NT2/D1 (cell line): ENCODE measurements around the gene S1PR2.

Experiments
- DNase-seq: peaks from one replicate; pipeline ENCODE4 v3.0.0-alpha.2; 2011; ENCODE audit warnings: low read depth, low spot score
- H3K27me3 ChIP-seq: 2 replicates; pipeline ENCODE4 v1.6.0; 2011; ENCODE audit warnings: mild to moderate bottlenecking; ENCODE audit not compliant: insufficient read length, insufficient read depth
- H3K36me3 ChIP-seq: 2 replicates; pipeline ENCODE4 v1.6.1; 2011; ENCODE audit warnings: mild to moderate bottlenecking, low read length, mixed read lengths; ENCODE audit not compliant: insufficient read depth, insufficient read length
- H3K4me1 ChIP-seq: 2 replicates; pipeline ENCODE4 v1.5.1; 2011; ENCODE audit not compliant: insufficient read depth, insufficient read length
- H3K4me3 ChIP-seq: 2 replicates; pipeline ENCODE4 v1.5.1; 2011; ENCODE audit warnings: low read depth; ENCODE audit not compliant: insufficient read length
- H3K9ac ChIP-seq: 2 replicates; pipeline ENCODE4 v1.6.0; 2011; ENCODE audit warnings: low read depth; ENCODE audit not compliant: insufficient read length
- H3K9me3 ChIP-seq: 2 replicates; pipeline ENCODE4 v1.5.1; 2011; ENCODE audit warnings: mild to moderate bottlenecking, low read length; ENCODE audit not compliant: insufficient read depth
- SUZ12 ChIP-seq: IDR thresholded peaks from 2 replicates; pipeline ENCODE4 v1.6.1; 2011; ENCODE audit not compliant: insufficient read length, insufficient read depth; ENCODE audit errors: extremely low read depth
- YY1 ChIP-seq: IDR thresholded peaks from 2 replicates; pipeline ENCODE4 v1.6.1; 2011; ENCODE audit not compliant: insufficient read length, insufficient read depth
- ZNF274 ChIP-seq: IDR thresholded peaks from 2 replicates; pipeline ENCODE4 v1.6.1; 2011; ENCODE audit warnings: mild to moderate bottlenecking, low read depth, low read length

The S1PR2 gene

GRCh38 chr19:10230861-10231611 is at the start of gene S1PR2:
Gene S1PR2 (minus strand): TSS chr19:10231331. CDS start chr19:10224905, 6,426 bp downstream.
- Histone ChIP-seq H3K27me3 (no peaks in the 10 kb centered on the region), H3K9me3 (peaks cover 5% of the 10 kb centered on the region; the same call in 1 of the 2 replicates), H3K9ac (peak within 1 kb of the TSS; percentile 92), H3K36me3 (no peaks in the 10 kb centered on the region), H3K4me3 (peak within 1 kb of the TSS; percentile 76), H3K4me1 (peaks cover 7% of the 10 kb centered on the region)
- no peak for DNase-seq
- TF ChIP-seq ZNF274 (no peak), SUZ12 (no peak), YY1 (no peak)

DNA sequence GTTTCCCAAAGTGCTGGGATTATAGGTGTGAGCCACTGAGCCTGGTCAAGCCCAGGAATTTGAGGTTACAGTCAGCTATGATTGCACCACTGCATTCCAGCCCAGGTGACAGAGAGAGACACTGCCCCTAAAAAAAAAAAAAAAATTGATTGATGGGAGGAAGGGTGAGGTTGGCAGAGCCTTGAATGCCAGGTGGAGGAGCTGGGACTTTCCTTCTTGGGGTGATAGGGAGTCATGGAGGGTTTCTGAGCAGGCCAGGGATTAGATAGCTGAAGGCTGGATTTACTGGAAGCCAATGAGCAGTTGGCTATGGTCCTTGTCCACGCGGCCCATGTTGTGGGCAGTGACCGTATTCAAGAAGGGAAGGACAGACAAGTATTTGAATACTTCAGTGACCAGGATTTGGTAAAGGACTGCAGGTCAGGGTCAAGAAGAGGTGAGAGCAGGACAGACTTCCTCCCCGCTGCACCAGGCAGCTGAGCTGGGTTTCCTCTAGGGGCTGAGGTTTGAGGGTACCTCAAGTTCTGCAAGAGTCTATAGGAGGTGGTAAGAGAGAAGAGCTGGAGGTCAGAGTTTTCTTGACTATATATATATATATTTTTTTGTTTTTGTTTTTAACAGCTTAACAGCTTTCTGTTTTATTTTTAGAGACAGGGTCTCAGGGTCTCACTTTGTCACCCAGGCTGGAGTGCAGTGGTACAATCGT is 48.8 kb upstream of the S1PR2 start:
- Histone ChIP-seq H3K9ac (no peak overlapping the region), H3K4me3 (no peak overlapping the region), H3K9me3 (no peaks in the 10 kb centered on the region), H3K4me1 (peaks cover 7% of the 10 kb centered on the region), H3K27me3 (no peaks in the 10 kb centered on the region), H3K36me3 (peaks cover 18% of the 10 kb centered on the region)
- no peak for DNase-seq
- TF ChIP-seq SUZ12 (no peak), ZNF274 (no peak), YY1 (no peak)

DNA sequence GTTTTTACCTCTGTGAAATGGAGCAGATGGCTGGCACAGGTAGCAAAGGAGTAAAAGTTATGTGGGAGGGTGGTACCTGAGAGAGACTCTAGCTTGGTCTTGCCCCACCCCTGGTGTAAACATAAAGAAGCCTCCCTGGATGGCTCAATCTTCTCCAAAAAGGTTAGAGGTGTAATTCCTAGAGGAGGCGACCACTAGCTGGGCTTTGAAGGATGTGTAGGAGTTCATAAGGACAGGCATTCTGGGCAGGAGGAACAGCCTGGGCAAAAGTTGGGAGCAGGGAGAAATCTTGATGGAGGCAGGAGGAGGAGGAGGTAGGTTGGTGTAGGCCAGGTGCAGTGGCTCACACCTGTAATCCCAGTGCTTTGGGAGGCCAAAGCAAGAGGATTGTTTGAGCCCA is 47.8 kb upstream of the S1PR2 start:
- H3K4me1 ChIP-seq, result peaks cover 7% of the 10 kb centered on the region
- H3K9ac ChIP-seq, result no peak overlapping the region
- H3K4me3 ChIP-seq, result no peak overlapping the region
- no peak for TF ChIP-seq SUZ12
- TF ChIP-seq YY1, result no peak
- no peak for DNase-seq
- H3K27me3 ChIP-seq, result no peaks in the 10 kb centered on the region
- peaks cover 13% of the 10 kb centered on the region for H3K36me3 ChIP-seq
- H3K9me3 ChIP-seq, result no peaks in the 10 kb centered on the region

DNA sequence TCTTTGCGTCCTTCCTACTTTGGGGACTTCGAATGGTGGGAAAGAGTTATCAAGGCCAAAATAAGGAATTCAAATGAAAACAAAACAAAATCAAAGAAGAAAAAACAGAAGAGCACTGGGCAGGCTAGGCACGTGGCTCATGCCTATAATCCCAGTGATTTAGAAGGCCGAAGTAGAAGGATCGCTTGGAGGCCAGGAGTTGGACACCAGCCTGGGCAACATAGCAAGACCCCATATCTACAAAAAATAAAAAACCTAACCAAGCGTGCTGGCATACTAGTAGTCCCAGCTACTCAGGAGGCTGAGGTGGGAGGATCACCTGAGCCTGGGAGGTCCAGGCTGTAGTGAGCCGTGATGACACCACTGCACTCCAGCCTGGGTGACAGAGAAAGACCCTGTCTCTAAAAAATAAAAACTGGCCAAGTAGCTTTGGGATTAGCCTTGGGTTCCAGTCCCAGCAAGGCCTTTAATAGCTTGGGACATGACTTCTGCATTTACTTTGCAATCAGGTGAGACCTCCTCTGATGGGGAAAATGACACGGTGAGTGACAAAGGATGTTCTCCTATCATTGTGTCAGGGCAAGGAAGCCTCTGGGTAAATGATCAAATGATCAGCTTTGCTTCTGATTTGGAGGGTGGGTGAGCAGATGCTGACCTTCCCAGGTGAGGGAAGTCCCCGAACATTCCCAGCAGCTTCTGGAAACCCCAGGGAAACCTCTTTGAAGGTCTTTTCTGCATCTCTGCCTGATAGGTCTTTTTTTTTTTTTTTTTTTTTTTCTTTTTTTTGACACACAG is 46.9 kb upstream of the S1PR2 start:
- no peak for TF ChIP-seq SUZ12
- no peak for TF ChIP-seq ZNF274
- no peak for TF ChIP-seq YY1
- H3K36me3 ChIP-seq, result peaks cover 6% of the 10 kb centered on the region
- H3K4me3 ChIP-seq, result no peak overlapping the region
- H3K4me1 ChIP-seq, result no peaks in the 10 kb centered on the region
- no peaks in the 10 kb centered on the region for H3K27me3 ChIP-seq
- H3K9me3 ChIP-seq, result no peaks in the 10 kb centered on the region
- no peak overlapping the region for H3K9ac ChIP-seq
- DNase-seq, result no peak

DNA sequence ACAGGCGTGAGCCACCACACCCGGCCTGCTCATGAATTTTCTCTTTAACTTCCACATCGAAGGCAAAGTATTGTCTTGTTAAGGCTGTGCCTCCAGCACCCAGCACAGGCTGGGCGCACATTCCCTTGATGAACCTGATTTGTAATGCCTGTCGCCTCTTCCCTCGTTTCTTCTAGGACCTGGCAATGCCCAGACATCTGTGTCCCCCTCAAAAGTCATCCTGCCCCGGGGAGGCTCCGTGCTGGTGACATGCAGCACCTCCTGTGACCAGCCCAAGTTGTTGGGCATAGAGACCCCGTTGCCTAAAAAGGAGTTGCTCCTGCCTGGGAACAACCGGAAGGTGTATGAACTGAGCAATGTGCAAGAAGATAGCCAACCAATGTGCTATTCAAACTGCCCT is 43.5 kb upstream of the S1PR2 start:
- H3K27me3 ChIP-seq, result peaks cover 11% of the 10 kb centered on the region
- no peaks in the 10 kb centered on the region for H3K9me3 ChIP-seq
- H3K36me3 ChIP-seq, result peaks cover 6% of the 10 kb centered on the region
- peaks cover 8% of the 10 kb centered on the region for H3K4me1 ChIP-seq
- no peak for DNase-seq
- H3K9ac ChIP-seq, result no peak overlapping the region
- H3K4me3 ChIP-seq, result no peak overlapping the region
- TF ChIP-seq SUZ12 (no peak), ZNF274 (no peak), YY1 (no peak)

DNA sequence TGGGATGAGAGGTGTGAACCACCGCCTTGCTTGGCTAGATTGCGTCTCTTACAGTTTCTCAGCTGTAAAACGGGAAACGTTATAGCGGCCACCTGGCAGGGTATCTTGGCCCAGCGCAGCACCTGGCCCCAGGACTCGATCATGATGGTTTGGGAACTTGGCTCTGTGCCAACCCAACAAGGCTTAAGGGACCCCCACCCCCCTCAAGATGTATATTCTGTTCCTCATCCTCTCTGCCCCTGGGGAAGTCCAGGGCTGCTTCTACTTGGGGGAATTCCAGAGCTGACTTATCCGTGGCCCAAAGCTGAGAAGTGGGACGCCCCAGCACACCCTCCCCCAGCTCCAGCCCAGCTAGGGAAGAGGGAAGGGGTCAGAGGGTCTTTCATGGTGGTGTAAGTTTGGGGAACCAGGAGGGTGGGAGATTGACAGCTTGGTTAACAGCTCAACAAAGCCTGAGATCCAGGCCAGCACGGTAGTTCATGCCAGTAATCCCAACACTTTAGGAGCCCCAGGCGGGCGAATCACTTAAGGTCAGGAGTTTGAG is 40.5 kb upstream of the S1PR2 start:
- H3K4me1 ChIP-seq, result peaks cover 11% of the 10 kb centered on the region
- peak overlapping the region; percentile 41 for H3K4me3 ChIP-seq
- peaks cover 13% of the 10 kb centered on the region for H3K27me3 ChIP-seq
- no peak for DNase-seq
- peak overlapping the region; percentile 62 for H3K9ac ChIP-seq
- peaks cover 6% of the 10 kb centered on the region for H3K36me3 ChIP-seq
- H3K9me3 ChIP-seq, result no peaks in the 10 kb centered on the region
- TF ChIP-seq SUZ12 (no peak), ZNF274 (no peak), YY1 (no peak)

GRCh38 chr19:10270616-10271394 is 39.7 kb upstream of the S1PR2 start, which contains the start of gene ICAM1:
Gene ICAM1 (plus strand): TSS chr19:10271120. CDS start chr19:10271160, 40 bp downstream.
- H3K9ac ChIP-seq, result peak within 1 kb of the TSS; percentile 62
- H3K4me1 ChIP-seq, result peaks cover 11% of the 10 kb centered on the region
- H3K27me3 ChIP-seq, result peaks cover 13% of the 10 kb centered on the region
- H3K36me3 ChIP-seq, result peaks cover 6% of the 10 kb centered on the region
- no peaks in the 10 kb centered on the region for H3K9me3 ChIP-seq
- no peak for DNase-seq
- no peak for TF ChIP-seq YY1
- TF ChIP-seq ZNF274, result no peak
- TF ChIP-seq SUZ12, result no peak
- H3K4me3 ChIP-seq, result peak within 1 kb of the TSS; percentile 41
